ENCODE data around the gene DOCK10.

Gene DOCK10

DNA sequence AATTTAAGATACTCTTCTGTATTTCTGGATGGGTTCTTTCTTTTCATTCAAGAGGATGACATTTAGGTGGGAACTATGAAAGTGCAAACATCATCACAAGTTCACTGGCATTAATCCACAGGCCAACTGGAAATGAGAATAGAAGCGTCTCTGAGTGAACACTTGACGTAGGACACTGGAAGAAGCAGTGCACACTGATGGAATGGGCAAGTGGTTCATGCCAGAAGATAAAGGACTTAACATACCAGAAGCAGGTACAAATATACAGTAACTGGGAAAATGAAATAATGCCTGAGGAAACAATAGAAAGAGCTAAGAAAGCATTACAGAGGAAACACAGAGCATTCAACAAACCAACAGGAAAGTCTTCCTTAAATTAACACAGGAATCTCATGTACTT lies 205.2 kb downstream of the DOCK10 start:
- H3K4me3 ChIP-seq (ENCODE audit: low read depth, low read length), result no peak overlapping the region
- no peak for TF ChIP-seq CTCF (IDR thresholded peaks at IDR 0.05; ENCODE audit: low read depth, low read length, missing control alignments)
- no peak for DNase-seq (ENCODE audit: low read depth)

- no peak for DNase-seq (ENCODE audit: low read depth)
- TF ChIP-seq CTCF (IDR thresholded peaks at IDR 0.05; ENCODE audit: low read depth, low read length, missing control alignments), result no peak
- H3K4me3 ChIP-seq (ENCODE audit: low read depth, low read length), result no peak overlapping the region
Measured at GRCh38 chr2:224836263-224836662, 206.0 kb downstream of the DOCK10 start.

DNA sequence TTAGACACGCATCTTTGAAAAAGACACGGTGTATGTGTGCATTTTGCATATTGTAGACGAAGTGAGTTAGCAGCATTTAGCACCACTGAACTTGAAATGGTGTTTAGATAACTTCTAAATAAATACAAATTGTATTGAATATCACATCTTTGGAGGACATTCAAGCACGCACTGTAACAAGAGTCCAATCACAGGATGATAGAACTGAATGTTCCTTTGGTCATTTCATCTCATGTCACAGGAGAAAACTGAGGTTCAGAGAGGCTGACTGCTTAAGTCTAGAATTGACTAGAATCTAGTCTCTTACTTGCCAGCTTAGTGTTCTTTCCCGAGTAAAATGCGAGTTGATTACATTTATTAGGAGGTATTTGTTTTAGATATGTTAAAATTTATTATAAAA lies 206.9 kb downstream of the DOCK10 start:
- TF ChIP-seq CTCF (IDR thresholded peaks at IDR 0.05; ENCODE audit: low read depth, low read length, missing control alignments), result no peak
- H3K4me3 ChIP-seq (ENCODE audit: low read depth, low read length), result no peak overlapping the region
- no peak for DNase-seq (ENCODE audit: low read depth)

DNA sequence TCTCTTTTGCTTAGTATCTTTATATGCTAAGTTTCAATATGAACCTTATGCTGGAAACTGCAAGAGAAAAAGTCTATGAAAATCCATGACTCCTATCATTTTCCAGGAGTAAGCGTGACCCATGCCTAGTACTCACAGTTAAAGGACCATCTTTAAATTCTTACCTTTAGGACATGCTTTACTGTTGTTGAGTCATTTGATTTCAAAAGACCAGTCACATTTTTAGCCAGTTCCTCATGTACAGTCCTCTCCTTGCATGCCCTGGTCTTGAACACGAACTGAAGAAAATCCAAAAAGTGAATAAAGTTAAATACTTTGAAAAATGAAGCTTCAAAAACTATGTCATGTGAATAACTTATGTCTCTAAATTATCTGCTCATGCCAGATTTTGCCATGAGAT lies 208.3 kb downstream of the DOCK10 start:
- no peak overlapping the region for H3K4me3 ChIP-seq (ENCODE audit: low read depth, low read length)
- DNase-seq (ENCODE audit: low read depth), result no peak
- no peak for TF ChIP-seq CTCF (IDR thresholded peaks at IDR 0.05; ENCODE audit: low read depth, low read length, missing control alignments)

DNA sequence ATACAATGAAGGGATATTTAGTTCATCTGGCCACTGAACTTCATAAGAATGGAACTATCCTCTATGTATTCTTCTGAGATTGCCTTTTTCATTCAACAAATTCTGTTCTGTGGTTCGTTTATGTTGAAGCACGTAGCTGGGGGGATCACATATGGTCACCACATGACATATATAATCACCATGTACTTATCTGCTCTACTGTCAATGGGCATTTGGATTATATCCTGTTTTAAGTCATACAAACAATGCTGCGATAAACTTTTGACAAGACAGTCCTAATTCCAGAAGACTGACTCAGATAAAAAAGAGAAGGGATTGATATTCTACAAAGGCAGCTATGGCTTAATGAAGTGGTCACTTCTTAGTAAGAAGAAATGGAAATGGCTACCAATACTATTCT lies 210.1 kb downstream of the DOCK10 start:
- H3K4me3 ChIP-seq (ENCODE audit: low read depth, low read length), result no peak overlapping the region
- no peak for DNase-seq (ENCODE audit: low read depth)
- TF ChIP-seq CTCF (IDR thresholded peaks at IDR 0.05; ENCODE audit: low read depth, low read length, missing control alignments), result no peak

DNA sequence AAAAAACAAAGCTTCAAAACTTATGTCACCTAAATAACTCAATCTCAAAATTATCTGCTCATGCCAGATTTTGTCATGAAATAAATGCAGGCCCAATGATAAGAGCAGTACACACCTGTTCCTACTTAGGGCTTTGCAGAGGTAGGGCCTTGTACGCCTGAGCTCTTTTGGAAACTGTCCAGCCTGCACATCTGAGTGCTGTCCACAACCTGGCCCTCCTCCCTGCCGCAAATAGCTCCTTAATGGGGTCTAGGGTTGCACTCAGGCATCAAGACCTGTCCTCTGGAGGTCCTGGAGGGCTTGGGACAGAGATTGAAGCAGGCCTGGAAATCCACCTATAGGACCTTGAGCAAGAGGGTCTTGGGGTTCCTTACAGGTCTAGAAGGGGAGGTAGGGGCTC lies 210.7 kb downstream of the DOCK10 start:
- no peak overlapping the region for H3K4me3 ChIP-seq (ENCODE audit: low read depth, low read length)
- no peak for DNase-seq (ENCODE audit: low read depth)
- no peak for TF ChIP-seq CTCF (IDR thresholded peaks at IDR 0.05; ENCODE audit: low read depth, low read length, missing control alignments)

GRCh38 chr2:224820283-224820991 lies 221.8 kb downstream of the DOCK10 start:
- DNase-seq (ENCODE audit: low read depth), result no peak
- no peak for TF ChIP-seq CTCF (IDR thresholded peaks at IDR 0.05; ENCODE audit: low read depth, low read length, missing control alignments)
- no peak overlapping the region for H3K4me3 ChIP-seq (ENCODE audit: low read depth, low read length)

All from GM12864 (cell line).